Measurements from ENCODE around the gene SCYL3.
"Not testable (repeated sequence)": the region's sequence is repeated elsewhere in the genome, so short reads cannot be mapped to it uniquely, and the experiment has no call there.

The SCYL3 gene

GRCh38 chr1:169869426-169869825, 24.3 kb downstream of the SCYL3 start:
- no peak overlapping the region for H3K4me3 Mint-ChIP-seq
- H3K27ac Mint-ChIP-seq, result no peak overlapping the region

DNA sequence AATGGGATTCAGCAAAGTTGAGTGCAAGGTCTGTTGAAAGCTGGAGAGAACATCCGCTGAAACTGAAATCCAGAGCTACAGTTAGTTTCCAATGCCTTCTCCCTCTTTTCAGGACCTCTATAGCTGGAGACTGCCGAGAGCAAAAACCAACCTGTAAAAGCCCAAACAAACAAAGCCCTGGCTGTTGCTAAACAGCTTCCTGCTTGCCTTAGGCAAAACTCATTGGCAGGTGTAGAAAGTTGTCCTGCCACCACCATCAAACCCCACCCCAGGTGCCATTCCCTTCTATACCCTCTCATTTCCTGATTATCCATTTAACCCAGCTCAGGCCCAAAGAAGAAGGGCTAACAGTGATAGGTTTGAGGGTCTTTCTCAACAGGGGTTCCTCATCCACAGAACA, 24.7 kb downstream of the SCYL3 start:
- DNase-seq (no peak), ATAC-seq (no peak)
- H3K4me3 Mint-ChIP-seq, result no peak overlapping the region
- H3K36me3 Mint-ChIP-seq (ENCODE audit: low read depth), result peaks cover 74% of the 10 kb centered on the region
- peaks cover 7% of the 10 kb centered on the region for H3K9me3 Mint-ChIP-seq
- H3K4me1 Mint-ChIP-seq, result peaks cover 4% of the 10 kb centered on the region
- no peaks in the 10 kb centered on the region for H3K27me3 Mint-ChIP-seq
- H3K27ac Mint-ChIP-seq, result no peak overlapping the region

More at GRCh38 chr1:169869426-169869825, 24.3 kb downstream of the SCYL3 start:
- H3K27me3 Mint-ChIP-seq, result no peaks in the 10 kb centered on the region
- DNase-seq (no peak), ATAC-seq (no peak)
- peaks cover 74% of the 10 kb centered on the region for H3K36me3 Mint-ChIP-seq (ENCODE audit: low read depth)
- H3K9me3 Mint-ChIP-seq, result peaks cover 7% of the 10 kb centered on the region
- peaks cover 9% of the 10 kb centered on the region for H3K4me1 Mint-ChIP-seq

DNA sequence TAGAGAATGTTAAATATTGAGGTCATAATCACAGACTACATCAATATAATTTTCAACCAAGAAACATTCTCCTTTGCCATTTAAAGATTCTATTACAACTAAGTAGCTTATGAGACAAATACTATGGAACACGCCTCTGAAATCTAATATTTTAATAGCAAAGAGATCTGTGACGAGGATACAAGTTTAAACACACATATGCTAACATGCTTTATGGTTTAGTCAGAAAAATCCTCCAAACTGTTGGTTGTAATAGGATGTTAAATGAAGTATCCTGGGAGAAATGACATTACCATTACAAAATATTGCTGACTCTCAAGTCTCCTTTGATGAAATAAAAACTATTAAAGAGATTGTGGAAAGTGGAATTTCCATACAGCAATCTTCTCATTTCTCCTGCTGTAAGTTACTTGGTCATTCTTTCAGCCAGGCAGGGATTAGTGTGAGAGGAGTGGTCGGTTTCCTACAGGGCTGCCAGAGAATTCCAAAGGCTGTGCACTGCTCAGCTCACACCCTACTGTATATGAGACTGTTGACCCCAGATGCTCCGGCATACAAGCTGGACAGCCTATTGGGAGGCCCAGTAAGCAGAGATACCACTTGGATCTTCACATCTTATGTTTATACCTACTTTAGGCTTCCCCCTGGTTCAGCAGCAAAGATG, 26.6 kb downstream of the SCYL3 start:
- no peak overlapping the region for H3K27ac Mint-ChIP-seq
- H3K27me3 Mint-ChIP-seq, result no peaks in the 10 kb centered on the region
- ATAC-seq (no peak), DNase-seq (no peak)
- H3K4me3 Mint-ChIP-seq, result no peak overlapping the region
- no peaks in the 10 kb centered on the region for H3K9me3 Mint-ChIP-seq
- H3K36me3 Mint-ChIP-seq (ENCODE audit: low read depth), result peaks cover 69% of the 10 kb centered on the region
- no peaks in the 10 kb centered on the region for H3K4me1 Mint-ChIP-seq

- no peak overlapping the region for H3K27ac Mint-ChIP-seq
Measured at GRCh38 chr1:169866577-169866976, 27.1 kb downstream of the SCYL3 start.

GRCh38 chr1:169864531-169864930, 29.2 kb downstream of the SCYL3 start:
- peaks cover 59% of the 10 kb centered on the region for H3K36me3 Mint-ChIP-seq (ENCODE audit: low read depth)
- ATAC-seq, H3K27me3 Mint-ChIP-seq, H3K27ac Mint-ChIP-seq, H3K4me3 Mint-ChIP-seq, H3K9me3 Mint-ChIP-seq, DNase-seq, H3K4me1 Mint-ChIP-seq: not testable (repeated sequence)

More at GRCh38 chr1:169866577-169866976, 27.1 kb downstream of the SCYL3 start:
- Mint-ChIP-seq H3K36me3 (ENCODE audit: low read depth) (peaks cover 65% of the 10 kb centered on the region), H3K4me1 (no peaks in the 10 kb centered on the region), H3K4me3 (no peak overlapping the region), H3K9me3 (no peaks in the 10 kb centered on the region), H3K27me3 (no peaks in the 10 kb centered on the region)
- DNase-seq (no peak), ATAC-seq (no peak)

DNA sequence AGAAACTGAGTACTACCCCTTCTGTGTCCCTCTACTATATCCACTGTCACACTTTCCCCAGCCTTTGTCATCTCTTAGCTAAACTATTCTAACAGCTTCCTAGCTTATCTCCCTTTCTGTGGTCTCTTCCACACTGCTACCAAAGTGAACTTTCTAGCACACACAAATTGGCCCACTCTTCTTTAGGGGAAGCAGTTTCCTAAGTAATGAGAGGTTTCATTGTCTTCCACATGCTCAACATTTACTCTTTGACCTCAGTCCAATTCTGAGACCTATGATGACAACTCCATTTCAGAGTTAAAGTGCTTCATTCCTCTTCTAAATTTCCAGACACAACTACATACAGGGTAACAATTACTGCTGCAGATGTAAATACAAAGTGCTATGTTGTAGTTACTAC, 32.9 kb downstream of the SCYL3 start:
- Mint-ChIP-seq H3K9me3 (no peaks in the 10 kb centered on the region), H3K4me3 (no peak overlapping the region), H3K4me1 (no peaks in the 10 kb centered on the region), H3K27me3 (no peaks in the 10 kb centered on the region), H3K27ac (no peak overlapping the region), H3K36me3 (ENCODE audit: low read depth) (peaks cover 54% of the 10 kb centered on the region)
- DNase-seq (no peak), ATAC-seq (no peak)

DNA sequence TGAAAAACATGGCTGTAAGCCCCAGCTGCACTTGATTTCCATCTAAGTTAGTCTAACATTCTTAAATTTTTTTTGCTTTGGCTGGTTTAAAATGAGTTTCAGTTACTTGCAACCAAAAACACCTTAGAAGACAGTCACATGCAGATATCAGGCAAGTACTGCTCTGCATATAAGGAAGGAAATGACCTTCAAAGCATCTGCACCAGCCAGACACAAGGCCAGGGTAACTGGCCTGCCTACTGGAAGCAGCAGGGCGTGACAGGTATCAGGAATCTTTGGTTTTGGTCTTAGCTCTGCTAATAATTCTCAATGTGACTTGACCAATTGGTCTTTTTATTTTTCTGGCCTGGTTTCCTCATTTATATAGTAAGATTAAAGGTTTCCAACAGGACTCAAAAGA, 33.5 kb downstream of the SCYL3 start:
- H3K4me1 Mint-ChIP-seq, result no peaks in the 10 kb centered on the region
- H3K9me3 Mint-ChIP-seq, result no peaks in the 10 kb centered on the region
- H3K36me3 Mint-ChIP-seq (ENCODE audit: low read depth), result peaks cover 54% of the 10 kb centered on the region
- ATAC-seq (no peak), DNase-seq (no peak)
- H3K4me3 Mint-ChIP-seq, result no peak overlapping the region
- no peak overlapping the region for H3K27ac Mint-ChIP-seq
- H3K27me3 Mint-ChIP-seq, result no peaks in the 10 kb centered on the region

- ATAC-seq, result no peak
- DNase-seq, result no peak
- Mint-ChIP-seq H3K36me3 (ENCODE audit: low read depth) (peaks cover 55% of the 10 kb centered on the region), H3K9me3 (no peaks in the 10 kb centered on the region), H3K27ac (no peak overlapping the region), H3K4me3 (no peak overlapping the region), H3K4me1 (no peaks in the 10 kb centered on the region), H3K27me3 (no peaks in the 10 kb centered on the region)
Measured at GRCh38 chr1:169859001-169859400, 34.7 kb downstream of the SCYL3 start.

- Mint-ChIP-seq H3K4me1 (no peaks in the 10 kb centered on the region), H3K4me3 (no peak overlapping the region), H3K9me3 (no peaks in the 10 kb centered on the region), H3K27me3 (no peaks in the 10 kb centered on the region), H3K36me3 (ENCODE audit: low read depth) (peaks cover 55% of the 10 kb centered on the region), H3K27ac (no peak overlapping the region)
- ATAC-seq, result no peak
- DNase-seq, result no peak
Measured at GRCh38 chr1:169858467-169858866, 35.2 kb downstream of the SCYL3 start.

DNA sequence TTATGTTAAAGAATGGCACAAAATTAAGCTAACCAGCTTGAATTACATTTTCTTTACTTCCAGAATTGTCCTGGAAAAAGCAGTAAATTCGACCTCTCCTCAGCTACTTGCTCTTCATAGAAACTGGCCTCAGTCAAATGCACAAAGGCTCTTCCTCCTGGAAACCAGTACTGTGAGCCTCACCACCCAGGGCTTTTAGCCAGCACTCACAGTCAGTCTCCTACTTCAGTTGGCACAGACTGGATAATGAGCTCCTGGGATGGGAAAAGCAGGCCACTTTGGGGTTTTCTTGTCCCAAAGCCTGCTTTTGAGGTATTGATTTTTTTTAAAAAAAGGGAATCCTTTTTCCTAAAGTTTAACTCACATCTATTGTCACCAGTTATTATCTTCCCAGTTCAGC, 40.4 kb downstream of the SCYL3 start:
- DNase-seq, result no peak
- Mint-ChIP-seq H3K36me3 (ENCODE audit: low read depth) (peaks cover 68% of the 10 kb centered on the region), H3K4me3 (no peak overlapping the region), H3K4me1 (no peaks in the 10 kb centered on the region), H3K27ac (no peak overlapping the region), H3K9me3 (no peaks in the 10 kb centered on the region), H3K27me3 (no peaks in the 10 kb centered on the region)
- no peak for ATAC-seq

- no peak for ATAC-seq
- Mint-ChIP-seq H3K36me3 (ENCODE audit: low read depth) (peaks cover 83% of the 10 kb centered on the region), H3K9me3 (peaks cover 9% of the 10 kb centered on the region), H3K4me1 (no peaks in the 10 kb centered on the region), H3K4me3 (no peak overlapping the region), H3K27ac (no peak overlapping the region), H3K27me3 (no peaks in the 10 kb centered on the region)
- DNase-seq, result no peak
Measured at GRCh38 chr1:169849346-169850022, 44.2 kb downstream of the SCYL3 start.

- Mint-ChIP-seq H3K36me3 (ENCODE audit: low read depth) (peaks cover 84% of the 10 kb centered on the region), H3K9me3 (peaks cover 9% of the 10 kb centered on the region), H3K4me3 (no peak overlapping the region), H3K27me3 (no peaks in the 10 kb centered on the region), H3K4me1 (no peaks in the 10 kb centered on the region), H3K27ac (no peak overlapping the region)
- DNase-seq (no peak), ATAC-seq (no peak)
Measured at GRCh38 chr1:169848456-169848855, 45.2 kb downstream of the SCYL3 start.

- Mint-ChIP-seq H3K27ac (no peak overlapping the region), H3K4me1 (no peaks in the 10 kb centered on the region), H3K27me3 (no peaks in the 10 kb centered on the region), H3K4me3 (no peak overlapping the region), H3K9me3 (peaks cover 25% of the 10 kb centered on the region), H3K36me3 (ENCODE audit: low read depth) (peaks cover 86% of the 10 kb centered on the region)
- no peak for ATAC-seq
- DNase-seq, result no peak
Measured at GRCh38 chr1:169844941-169845608, 48.6 kb downstream of the SCYL3 start.

- Mint-ChIP-seq H3K4me3 (no peak overlapping the region), H3K27ac (no peak overlapping the region), H3K27me3 (no peaks in the 10 kb centered on the region), H3K4me1 (no peaks in the 10 kb centered on the region), H3K36me3 (ENCODE audit: low read depth) (peaks cover 75% of the 10 kb centered on the region), H3K9me3 (peaks cover 29% of the 10 kb centered on the region)
- no peak for ATAC-seq
- DNase-seq, result no peak
Measured at GRCh38 chr1:169838942-169839341, 54.8 kb downstream of the SCYL3 start.

DNA sequence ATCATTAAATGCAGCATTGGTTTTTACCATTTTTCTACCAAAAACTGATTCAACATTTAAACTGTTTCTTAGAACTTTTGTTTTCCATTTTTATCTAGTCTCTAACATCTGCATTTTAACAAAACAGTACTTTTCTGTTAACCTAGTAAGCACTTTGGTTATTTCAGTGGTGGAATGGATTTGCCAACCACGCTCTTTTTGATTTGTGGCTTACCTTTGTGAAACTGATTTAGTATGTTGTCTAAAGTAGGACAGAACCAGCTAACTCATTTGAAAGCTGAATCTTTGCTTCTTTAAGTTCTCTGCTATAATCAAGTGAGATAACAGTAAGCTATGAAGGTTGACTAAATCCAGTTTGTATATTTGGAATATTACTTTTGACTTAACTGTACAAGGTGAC, 57.5 kb downstream of the SCYL3 start:
- H3K4me1 Mint-ChIP-seq, result no peaks in the 10 kb centered on the region
- peaks cover 24% of the 10 kb centered on the region for H3K9me3 Mint-ChIP-seq
- ATAC-seq (no peak), DNase-seq (no peak)
- H3K27me3 Mint-ChIP-seq, result no peaks in the 10 kb centered on the region
- no peak overlapping the region for H3K4me3 Mint-ChIP-seq
- H3K27ac Mint-ChIP-seq, result no peak overlapping the region
- peaks cover 69% of the 10 kb centered on the region for H3K36me3 Mint-ChIP-seq (ENCODE audit: low read depth)

Measured in activated naive CD8-positive, alpha-beta T cell treated with anti-CD3 and anti-CD28 coated beads, Interleukin-2, amount 50 U/mL, for 24 hours (primary cell).